Caco-2 (cell line): ENCODE data around the gene TRIM7. TPM values are rescaled to one million over a fixed set of nuclear protein-coding genes. Genes with fewer than 3 reads are reported as not detected.

Source experiments
- BruUV-seq: library from RNA; stranded (reverse); fragments of 400-500 nt; replicated peaks from 2 replicates; lab custom pipeline; 2021; lab: Mats Ljungman, UMichigan
- CTCF ChIA-PET: fragments of 300-600 bp; sonication (Branson Sonifier 250); formaldehyde crosslinking; loops from one replicate; lab custom pipeline; 2022; ENCODE audit warnings: antibody characterized with exemption; lab: Charles Lee
- POLR2A ChIA-PET: fragments of 300-600 bp; sonication (Branson Sonifier 250); formaldehyde crosslinking; loops from one replicate; lab custom pipeline; 2022; ENCODE audit warnings: antibody characterized with exemption; lab: Charles Lee
- DNase-seq, 2 experiments: peaks; one replicate each; pipeline versions ENCODE4 v3.0.0 to v3.0.0-alpha.2; 2020 to 2022
- H3K27me3 ChIP-seq: replicated peaks from 2 replicates; pipeline ENCODE4 v1.6.0; 2011; ENCODE audit warnings: low read length; ENCODE audit not compliant: control insufficient read depth, insufficient read depth
- H3K36me3 ChIP-seq: 2 replicates; pipeline ENCODE4 v1.5.1; 2011; ENCODE audit warnings: low read length; ENCODE audit not compliant: control insufficient read depth, insufficient read depth
- H3K4me1 ChIP-seq: fragments of 250-450 bp; sonication (Bioruptor Pico); 2 replicates; pipeline ENCODE4 v1.5.1; 2020; ENCODE audit warnings: mild to moderate bottlenecking
- H3K4me3 ChIP-seq: 2 replicates; pipeline ENCODE4 v1.5.1; 2011; ENCODE audit warnings: low read depth, mild to moderate bottlenecking, control low read depth, low read length
- H3K9me3 ChIP-seq: fragments of 250-450 bp; sonication (Bioruptor Pico); 2 replicates; pipeline ENCODE4 v1.5.1; 2020; ENCODE audit warnings: mild to moderate bottlenecking, moderate library complexity
- H3K27ac Mint-ChIP-seq: one replicate; pipeline ENCODE4 v1.8.0; 2022; ENCODE audit warnings: mixed read lengths; ENCODE audit not compliant: unreplicated experiment
- H3K27me3 Mint-ChIP-seq: one replicate; pipeline ENCODE4 v1.8.0; 2022; ENCODE audit warnings: mixed read lengths; ENCODE audit not compliant: insufficient read depth, unreplicated experiment
- H3K36me3 Mint-ChIP-seq: one replicate; pipeline ENCODE4 v1.8.0; 2022; ENCODE audit warnings: mild to moderate bottlenecking, mixed read lengths; ENCODE audit not compliant: insufficient read depth, unreplicated experiment
- H3K4me1 Mint-ChIP-seq: one replicate; pipeline ENCODE4 v1.8.0; 2022; ENCODE audit warnings: low read depth, mixed read lengths; ENCODE audit not compliant: unreplicated experiment
- H3K4me3 Mint-ChIP-seq: one replicate; pipeline ENCODE4 v1.8.0; 2022; ENCODE audit warnings: mild to moderate bottlenecking, moderate library complexity, mixed read lengths; ENCODE audit not compliant: unreplicated experiment
- H3K9me3 Mint-ChIP-seq: one replicate; pipeline ENCODE4 v1.8.0; 2022; ENCODE audit warnings: mixed read lengths; ENCODE audit not compliant: unreplicated experiment
- intact Hi-C: fragments of 100-400 bp; cut with micrococcal nuclease; formaldehyde crosslinking; loops from one replicate; pipeline ENCODE4 v1.10.0; 2022; ENCODE audit not compliant: unreplicated experiment
- total RNA-seq: library from RNA; stranded (reverse); gene quantifications from 2 replicates; pipeline ENCODE4 v1.2.3, GENCODE V29; 2022
- TF ChIP-seq, protein P1 (sequence below), 2 experiments: fragments of 200-600 bp in 1 of 2; IDR thresholded peaks; 1 replicate in 1 of 2; 2 replicates in 1 of 2; pipeline versions ENCODE4 v1.5.1 to v1.8.0; 2011 to 2022; ENCODE audit warnings: antibody characterized with exemption in 1 of 2, control low read depth in 1 of 2, inconsistent platforms in 1 of 2, low read depth in 1 of 2, low read length in 1 of 2, mild to moderate bottlenecking in 1 of 2, moderate library complexity in 1 of 2; ENCODE audit not compliant: insufficient read depth in 1 of 2, severe bottlenecking in 1 of 2, unreplicated experiment in 1 of 2

The TRIM7 gene
- total RNA-seq, 1 experiment from 2014 or later: 0.86 TPM

GRCh38 chr5:181195249-181195761 lies 9.7 kb downstream of the TRIM7 start:
- no peaks in the 10 kb centered on the region for H3K9me3 ChIP-seq
- TF ChIP-seq, protein P1, sequence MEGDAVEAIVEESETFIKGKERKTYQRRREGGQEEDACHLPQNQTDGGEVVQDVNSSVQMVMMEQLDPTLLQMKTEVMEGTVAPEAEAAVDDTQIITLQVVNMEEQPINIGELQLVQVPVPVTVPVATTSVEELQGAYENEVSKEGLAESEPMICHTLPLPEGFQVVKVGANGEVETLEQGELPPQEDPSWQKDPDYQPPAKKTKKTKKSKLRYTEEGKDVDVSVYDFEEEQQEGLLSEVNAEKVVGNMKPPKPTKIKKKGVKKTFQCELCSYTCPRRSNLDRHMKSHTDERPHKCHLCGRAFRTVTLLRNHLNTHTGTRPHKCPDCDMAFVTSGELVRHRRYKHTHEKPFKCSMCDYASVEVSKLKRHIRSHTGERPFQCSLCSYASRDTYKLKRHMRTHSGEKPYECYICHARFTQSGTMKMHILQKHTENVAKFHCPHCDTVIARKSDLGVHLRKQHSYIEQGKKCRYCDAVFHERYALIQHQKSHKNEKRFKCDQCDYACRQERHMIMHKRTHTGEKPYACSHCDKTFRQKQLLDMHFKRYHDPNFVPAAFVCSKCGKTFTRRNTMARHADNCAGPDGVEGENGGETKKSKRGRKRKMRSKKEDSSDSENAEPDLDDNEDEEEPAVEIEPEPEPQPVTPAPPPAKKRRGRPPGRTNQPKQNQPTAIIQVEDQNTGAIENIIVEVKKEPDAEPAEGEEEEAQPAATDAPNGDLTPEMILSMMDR (IDR thresholded peaks at IDR 0.05; ENCODE audit: insufficient read depth in 1 of 2, low read depth in 1 of 2, low read length in 1 of 2, severe bottlenecking in 1 of 2, unreplicated experiment in 1 of 2): no peak
- no peaks in the 10 kb centered on the region for H3K27me3 ChIP-seq
- Mint-ChIP-seq H3K4me3 (no peak overlapping the region), H3K9me3 (no peaks in the 10 kb centered on the region), H3K27ac (no peak overlapping the region), H3K4me1 (peaks cover 35% of the 10 kb centered on the region), H3K27me3 (peaks cover 2% of the 10 kb centered on the region), H3K36me3 (peaks cover 21% of the 10 kb centered on the region)
- DNase-seq: no peak
- BruUV-seq: no TSS peak
- H3K4me1 ChIP-seq: peaks cover 16% of the 10 kb centered on the region
- ChIA-PET CTCF (no interaction called here), POLR2A (no interaction called here)
- no peaks in the 10 kb centered on the region for H3K36me3 ChIP-seq
- no peak overlapping the region for H3K4me3 ChIP-seq
- intact Hi-C loops: no loop called here

GRCh38 chr5:181194489-181195248 lies 10.3 kb downstream of the TRIM7 start:
- Histone ChIP-seq H3K27me3 (no peaks in the 10 kb centered on the region), H3K9me3 (no peaks in the 10 kb centered on the region), H3K4me1 (peaks cover 16% of the 10 kb centered on the region), H3K4me3 (no peak overlapping the region), H3K36me3 (no peaks in the 10 kb centered on the region)
- no peak overlapping the region for H3K4me3 Mint-ChIP-seq
- H3K27me3 Mint-ChIP-seq: peaks cover 2% of the 10 kb centered on the region
- no peak for DNase-seq
- H3K36me3 Mint-ChIP-seq: peaks cover 27% of the 10 kb centered on the region
- TF ChIP-seq, protein P1 (IDR thresholded peaks at IDR 0.05; ENCODE audit: insufficient read depth in 1 of 2, low read depth in 1 of 2, low read length in 1 of 2, severe bottlenecking in 1 of 2, unreplicated experiment in 1 of 2): no peak
- no peaks in the 10 kb centered on the region for H3K9me3 Mint-ChIP-seq
- no peak overlapping the region for H3K27ac Mint-ChIP-seq
- intact Hi-C loops: no loop called here
- no TSS peak for BruUV-seq
- ChIA-PET POLR2A (no interaction called here), CTCF (no interaction called here)
- peaks cover 35% of the 10 kb centered on the region for H3K4me1 Mint-ChIP-seq

DNA sequence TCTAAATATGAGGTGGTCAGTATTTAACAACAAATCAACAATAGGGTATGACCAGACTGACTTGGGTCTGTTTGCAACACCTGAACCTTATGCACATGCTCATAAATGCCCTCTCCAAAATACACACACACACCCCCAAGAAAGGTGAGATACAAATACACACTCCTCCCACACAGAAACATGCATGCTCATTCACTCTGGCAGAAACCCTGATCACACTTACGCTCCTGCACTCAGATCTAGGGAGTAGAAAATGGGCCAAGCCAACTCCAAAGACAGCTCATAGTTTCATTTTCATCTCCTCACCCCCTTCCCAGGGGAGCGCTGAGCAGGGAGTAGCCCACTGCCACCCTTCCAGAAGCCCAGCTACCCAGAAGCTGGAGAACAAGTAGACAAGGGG lies 11.3 kb downstream of the TRIM7 start:
- H3K27ac Mint-ChIP-seq: no peak overlapping the region
- H3K4me3 Mint-ChIP-seq: no peak overlapping the region
- peaks cover 37% of the 10 kb centered on the region for H3K36me3 Mint-ChIP-seq
- Histone ChIP-seq H3K9me3 (no peaks in the 10 kb centered on the region), H3K27me3 (no peaks in the 10 kb centered on the region), H3K4me3 (no peak overlapping the region), H3K36me3 (no peaks in the 10 kb centered on the region), H3K4me1 (peaks cover 16% of the 10 kb centered on the region)
- H3K4me1 Mint-ChIP-seq: peaks cover 31% of the 10 kb centered on the region
- ChIA-PET POLR2A (no interaction called here), CTCF (no interaction called here)
- intact Hi-C loops: no loop called here
- H3K27me3 Mint-ChIP-seq: peaks cover 6% of the 10 kb centered on the region
- DNase-seq: no peak
- no TSS peak for BruUV-seq
- H3K9me3 Mint-ChIP-seq: no peaks in the 10 kb centered on the region
- TF ChIP-seq, protein P1 (IDR thresholded peaks at IDR 0.05; ENCODE audit: insufficient read depth in 1 of 2, low read depth in 1 of 2, low read length in 1 of 2, severe bottlenecking in 1 of 2, unreplicated experiment in 1 of 2): no peak
